HG03097 (cell line): ENCODE data around the gene PLPPR5.

Experiments
- ATAC-seq: cut with Tn5 transposase; IDR thresholded peaks from one replicate; pipeline ENCODE4 v1.9.1; 2021; ENCODE audit not compliant: unreplicated experiment, low FRiP score

PLPPR5 gene

DNA sequence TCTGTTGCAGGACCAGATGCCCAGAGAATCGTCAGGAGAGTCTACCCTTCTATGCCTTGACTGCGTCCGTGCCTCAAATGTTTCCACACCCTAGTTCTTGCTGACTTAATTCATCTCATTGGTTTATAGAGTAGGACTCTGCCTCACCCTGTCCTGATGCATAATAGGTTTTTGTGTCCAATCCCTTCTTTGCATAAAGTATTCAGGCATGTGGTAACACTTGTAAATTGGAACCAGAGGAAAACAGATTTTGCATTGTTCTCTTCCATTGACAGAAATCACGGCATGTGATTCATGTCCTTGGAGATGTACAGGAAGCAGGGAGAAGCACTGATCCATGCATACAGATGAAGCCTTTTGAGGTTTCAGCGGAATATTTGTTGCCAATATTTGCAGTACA, 29.5 kb downstream of the PLPPR5 start:
- ATAC-seq = no peak

DNA sequence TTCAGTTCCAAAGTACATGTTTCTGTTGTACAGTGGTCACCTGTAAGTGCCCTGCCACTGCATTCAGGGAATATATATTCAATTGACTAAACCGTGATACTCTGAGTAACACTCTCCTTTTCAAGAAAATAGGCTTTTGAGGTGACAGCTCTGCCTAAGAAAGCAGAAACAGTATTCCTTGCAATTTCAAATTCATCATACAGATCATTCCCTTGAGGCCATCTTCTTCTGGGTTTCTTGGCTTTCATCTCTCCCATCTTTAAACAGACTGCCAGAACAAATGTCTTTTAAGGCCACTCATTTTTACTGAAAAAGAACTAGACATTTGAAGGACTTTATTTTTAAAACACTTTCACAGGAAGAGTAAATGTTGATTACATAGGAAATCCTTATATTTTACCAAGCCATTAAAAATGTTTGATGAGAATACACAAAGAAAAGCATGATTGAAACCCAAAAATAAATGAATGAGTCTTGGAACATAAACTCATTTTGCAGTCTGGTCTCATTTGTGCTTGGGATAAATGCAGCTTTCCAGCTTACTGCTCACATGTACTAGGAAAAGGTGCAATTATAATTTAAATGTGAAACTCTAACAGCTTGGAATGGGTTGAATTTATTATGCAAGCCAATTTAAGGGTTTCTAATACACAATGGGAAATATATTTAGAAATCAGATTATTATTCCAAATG, 34.7 kb downstream of the PLPPR5 start:
- no peak for ATAC-seq

DNA sequence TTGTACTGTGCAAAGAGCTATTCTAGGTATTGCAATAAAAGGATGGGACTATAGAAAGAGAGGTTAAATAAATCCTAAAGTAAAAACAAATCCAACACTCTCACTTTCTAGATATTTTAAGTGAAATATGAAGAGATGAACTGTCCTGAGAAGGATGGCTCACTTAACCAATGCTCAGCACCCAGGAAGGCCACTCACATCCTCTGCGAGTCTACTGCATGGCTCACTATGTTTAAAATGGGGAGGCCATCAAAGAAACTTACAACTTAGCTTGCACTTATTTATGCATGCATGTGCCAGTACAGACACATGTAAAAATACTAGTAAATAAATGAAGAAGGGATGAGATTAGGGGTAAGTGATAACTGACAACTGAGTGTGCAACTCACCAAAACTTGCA, 37.5 kb downstream of the PLPPR5 start:
- ATAC-seq = no peak

DNA sequence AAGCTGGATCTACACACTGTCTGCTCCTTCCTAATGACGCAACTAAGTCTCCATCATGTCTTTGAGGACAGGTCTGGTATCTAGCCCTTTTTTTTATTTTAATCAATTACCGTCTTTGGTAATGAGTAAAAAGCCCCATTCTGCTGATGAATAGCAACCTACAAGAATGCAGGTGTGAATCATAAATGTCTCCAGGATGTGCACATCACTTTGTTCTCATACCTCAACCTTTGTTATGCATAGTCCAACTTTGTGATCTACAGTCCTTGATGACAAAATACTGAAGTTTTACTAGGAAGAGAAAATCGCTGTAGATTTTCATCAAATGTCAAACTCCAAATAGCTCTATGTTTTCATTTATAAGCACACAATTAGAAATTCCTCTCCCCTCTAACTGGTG, 39.3 kb downstream of the PLPPR5 start:
- ATAC-seq = no peak

DNA sequence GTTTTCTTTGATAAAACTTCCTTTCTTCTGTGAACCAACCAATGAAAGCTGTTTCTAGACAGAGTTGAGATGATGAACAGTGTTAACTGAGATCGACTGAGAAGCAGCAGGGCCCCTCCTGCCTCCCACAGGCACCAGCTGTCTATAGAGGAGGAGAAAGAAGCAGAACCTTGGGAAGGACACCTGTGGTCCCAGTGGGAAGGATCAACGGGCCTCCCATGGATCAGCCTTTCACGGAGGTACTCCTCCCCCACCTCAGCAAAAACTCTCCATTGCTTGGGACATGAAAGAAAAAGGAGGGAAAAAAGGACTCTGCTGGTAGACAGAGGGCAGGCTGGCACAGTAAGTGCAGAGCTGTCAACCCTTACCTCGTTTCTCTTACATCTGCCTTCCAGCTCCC, 40.5 kb downstream of the PLPPR5 start:
- ATAC-seq = no peak

DNA sequence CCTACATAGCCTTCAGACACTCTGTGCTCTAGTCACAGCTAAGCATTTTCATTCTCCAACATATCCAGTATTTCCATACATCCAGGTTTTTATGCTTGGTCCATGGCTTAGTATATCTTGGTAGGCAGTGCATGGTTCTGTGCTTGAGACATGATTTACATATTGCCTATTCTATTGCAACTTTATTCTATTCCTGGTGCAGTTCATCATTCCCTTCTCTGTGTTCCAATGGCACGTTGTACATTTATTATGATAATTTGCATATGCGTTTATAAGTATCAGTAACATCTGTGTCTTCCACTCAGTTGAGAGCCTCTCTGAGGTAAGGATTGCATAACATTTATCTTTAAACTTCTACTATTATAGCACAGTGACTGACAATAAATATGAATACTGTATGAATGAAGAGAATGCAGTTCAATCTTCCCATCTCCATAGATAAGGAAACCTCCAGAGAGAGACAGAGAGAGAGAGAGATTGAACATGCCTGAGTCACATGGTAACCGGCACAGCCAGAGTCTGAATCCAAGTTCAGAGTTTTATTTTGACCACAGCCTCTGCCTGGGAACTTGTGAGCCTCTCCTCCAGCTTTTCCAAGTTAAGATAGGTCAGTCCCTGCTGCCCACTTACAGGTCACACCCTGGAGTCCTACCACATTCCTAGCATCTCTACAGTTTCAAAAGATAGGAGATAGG, 41.5 kb downstream of the PLPPR5 start:
- no peak for ATAC-seq

DNA sequence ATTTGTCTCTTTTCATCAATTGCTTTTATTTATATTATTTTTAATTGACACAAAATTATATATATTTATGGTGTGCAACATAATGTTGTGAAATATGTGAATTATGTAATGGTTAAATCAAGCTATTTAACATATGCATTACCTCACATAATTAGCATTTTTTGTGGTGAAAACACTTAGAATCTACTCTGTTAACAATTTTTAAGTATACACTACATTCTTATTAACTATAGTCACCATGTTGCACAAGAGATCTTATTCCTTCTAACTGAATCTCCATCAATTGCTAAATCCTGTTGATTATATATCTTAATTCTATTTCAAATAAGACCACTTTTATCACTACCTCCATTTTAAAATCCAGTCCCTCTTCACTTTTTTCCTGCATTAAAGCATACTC, 42.5 kb downstream of the PLPPR5 start:
- no peak for ATAC-seq

DNA sequence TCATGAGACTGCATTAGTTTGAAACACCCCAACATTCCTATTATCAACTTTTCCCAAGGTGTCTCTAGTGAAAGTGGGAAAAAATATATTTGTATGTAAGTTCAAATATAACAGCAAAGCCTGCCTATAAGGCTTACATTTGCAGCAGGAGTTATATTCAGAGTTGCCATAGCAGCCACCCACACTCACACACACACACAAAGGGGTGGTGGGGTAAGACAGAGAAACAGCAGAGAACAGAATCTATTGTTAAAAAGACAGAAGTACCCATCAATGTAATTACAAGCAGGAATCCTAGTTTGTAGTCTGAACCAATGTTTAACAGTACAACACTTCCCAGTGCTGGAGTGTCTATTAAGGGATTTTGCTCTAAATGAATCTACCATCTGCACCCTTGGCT, 55.0 kb downstream of the PLPPR5 start:
- no peak for ATAC-seq

DNA sequence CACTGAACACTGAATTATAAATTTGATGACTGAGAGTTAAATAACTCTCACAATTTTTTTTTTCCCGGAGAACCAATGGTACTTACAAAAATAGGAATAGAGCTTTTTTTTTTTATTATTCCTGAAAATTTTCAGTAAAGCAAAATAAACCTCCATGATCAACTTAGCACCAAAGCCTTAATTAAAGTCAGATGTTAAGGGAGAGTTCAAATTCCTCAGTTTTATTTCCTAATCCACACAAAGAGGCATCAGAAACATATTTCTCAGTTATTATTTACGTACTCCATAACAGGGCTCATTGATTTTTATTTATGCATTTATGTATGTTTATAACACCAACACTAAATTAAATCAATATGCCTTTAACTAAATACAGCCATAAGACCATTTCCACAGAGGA, 55.5 kb downstream of the PLPPR5 start:
- ATAC-seq = no peak

DNA sequence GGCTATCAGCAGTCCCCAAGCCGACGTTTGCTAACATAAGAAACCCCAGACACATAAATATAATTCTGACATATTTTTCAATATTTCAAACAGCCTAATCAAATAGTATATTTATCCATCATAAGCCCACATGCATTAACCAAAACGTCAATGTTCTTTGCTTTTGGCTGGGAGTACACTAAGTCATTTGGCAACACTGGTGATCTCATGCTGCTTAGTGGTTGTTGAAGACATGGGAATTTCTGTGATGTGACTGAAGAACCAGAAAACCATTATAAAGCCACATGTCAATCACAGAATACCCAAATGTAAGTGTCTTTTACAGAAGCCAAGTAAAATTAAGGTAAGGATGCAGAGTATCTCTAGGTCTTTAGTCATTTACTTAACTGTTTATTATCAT, 57.6 kb downstream of the PLPPR5 start:
- no peak for ATAC-seq

DNA sequence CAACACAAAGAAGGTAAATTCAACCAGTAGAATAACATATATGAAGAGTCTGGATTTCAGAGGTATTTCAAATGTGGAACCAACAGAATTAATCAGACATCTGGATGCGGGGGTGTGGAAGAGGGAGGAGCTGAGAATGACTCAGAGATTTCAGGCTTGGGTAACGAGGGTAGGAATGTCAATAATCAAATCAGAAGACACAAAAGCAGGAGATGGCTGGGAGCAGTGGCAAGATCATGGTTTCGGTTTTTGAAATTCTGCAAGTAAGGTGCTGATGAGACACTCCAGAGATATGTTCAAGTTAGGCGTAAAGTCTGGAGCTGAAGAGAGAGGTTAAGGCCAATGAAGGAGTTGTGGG, 64.0 kb downstream of the PLPPR5 start:
- ATAC-seq = no peak

DNA sequence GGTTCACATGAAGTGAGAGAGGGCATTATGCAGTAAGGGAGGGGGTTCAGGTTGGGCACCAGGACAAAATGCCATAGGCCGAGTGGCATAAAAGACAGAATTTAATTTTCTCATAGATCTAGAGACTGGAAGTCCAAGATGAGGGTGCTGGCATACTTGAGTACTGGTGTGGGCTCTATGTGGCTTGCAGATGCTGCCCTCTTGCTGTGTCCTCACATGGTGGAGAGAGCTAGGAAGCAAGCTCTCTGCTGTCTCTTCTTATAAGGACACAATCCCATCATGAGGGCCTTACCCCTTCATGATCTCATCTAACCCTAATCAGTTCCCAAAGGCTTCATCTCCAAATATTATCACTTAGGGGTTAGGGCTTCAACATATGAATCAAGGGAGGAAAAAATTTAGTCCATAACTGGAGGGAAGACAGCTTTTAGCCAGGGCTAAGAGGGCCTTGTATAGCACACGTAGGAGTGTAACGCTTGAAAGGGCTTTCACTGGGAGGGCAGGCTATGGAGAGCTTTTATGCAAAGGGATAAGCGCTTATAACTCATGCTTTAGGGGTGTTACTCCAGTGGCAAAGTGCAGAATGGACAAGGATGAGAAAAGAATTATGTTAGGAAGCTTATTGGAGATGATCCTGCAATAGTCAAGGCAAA, 64.5 kb downstream of the PLPPR5 start:
- ATAC-seq = no peak

DNA sequence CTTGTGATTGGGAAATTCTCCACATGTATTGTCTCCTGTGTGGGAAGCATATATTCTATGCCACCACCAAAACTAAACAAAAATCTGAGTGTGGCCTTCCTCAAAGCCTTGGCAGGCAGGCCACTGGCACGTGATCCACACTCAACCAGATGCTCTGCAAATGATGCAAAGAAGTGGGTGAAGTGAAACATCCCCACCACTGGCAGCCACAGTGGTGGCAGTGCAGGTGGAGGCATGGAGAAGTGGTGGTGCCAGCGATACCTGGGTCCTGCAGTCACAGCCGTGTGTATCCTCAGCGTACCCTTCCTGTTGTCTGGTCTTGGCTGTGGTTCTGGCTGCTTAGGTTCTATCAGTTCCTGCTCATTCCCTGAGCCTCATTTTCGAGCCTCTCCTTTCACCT, 65.2 kb downstream of the PLPPR5 start:
- ATAC-seq = no peak

DNA sequence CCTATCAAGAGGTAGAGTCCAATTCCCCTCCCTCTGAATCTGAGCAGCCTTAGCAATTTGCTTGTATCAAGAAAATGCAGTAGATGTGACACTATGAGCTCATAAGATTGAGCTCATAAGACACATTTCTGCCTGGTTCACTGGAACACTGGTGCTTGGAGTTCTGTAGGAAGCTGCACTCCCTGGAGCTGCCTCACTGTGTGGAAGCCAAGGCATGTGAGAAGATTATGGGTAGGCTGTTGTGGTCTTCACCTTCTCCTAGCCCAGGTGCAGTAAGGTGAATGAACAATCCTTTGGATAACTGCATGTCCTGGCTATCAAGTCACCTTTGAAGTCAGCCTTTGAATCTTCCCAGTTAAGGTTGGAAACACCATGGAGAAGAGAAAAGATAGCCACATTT, 67.3 kb downstream of the PLPPR5 start:
- ATAC-seq = no peak

DNA sequence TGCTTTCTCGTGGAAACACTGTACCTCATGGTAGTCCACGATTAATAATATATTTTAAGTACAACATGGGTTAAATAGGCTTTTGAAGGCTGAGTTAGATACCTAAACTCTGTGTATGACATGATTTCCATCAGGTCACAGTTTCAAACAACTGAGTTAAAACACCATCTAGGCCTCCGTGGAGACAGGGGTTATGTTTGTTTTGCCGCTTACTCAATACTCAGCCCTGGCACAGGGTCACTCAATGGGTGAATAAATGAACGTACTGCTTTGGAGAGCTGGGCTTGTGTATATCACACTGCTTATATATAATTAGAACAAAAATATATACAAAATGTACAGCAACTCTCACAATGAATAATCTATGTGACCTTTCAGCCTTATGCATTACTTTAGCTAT, 72.5 kb downstream of the PLPPR5 start:
- ATAC-seq = no peak

DNA sequence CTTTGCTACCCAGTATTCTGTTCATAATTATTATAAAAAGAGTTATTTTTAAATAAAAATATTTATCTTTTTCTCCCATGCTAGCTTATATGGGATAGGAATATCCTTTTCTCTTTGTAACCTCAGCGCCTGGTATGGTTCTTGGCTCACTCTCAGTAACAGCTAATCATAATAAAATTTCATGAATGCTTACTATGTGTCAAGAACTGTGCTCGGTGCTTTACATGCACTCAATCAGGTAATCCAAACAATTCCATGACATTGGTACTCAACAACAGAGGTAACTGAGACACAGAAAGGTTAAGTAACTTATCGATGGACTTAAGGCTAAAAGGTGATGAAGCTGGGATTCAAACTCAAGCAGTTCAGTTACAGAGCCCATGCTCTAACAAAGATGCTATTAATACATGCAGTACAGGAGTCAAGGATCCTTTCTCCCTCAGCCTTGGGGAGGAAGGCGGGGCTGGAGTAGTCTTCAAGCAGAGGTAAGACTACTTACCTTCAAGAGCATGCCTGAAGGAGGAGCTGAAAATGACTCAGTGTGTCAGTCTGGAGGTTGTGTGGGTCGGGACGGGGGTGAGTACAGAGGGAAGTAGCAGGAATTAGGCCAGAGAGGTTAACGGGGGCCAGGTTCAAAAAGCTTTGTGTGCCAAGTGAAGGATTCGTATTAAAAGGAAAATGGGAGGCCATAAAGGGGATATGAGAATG, 73.4 kb downstream of the PLPPR5 start:
- ATAC-seq = no peak

DNA sequence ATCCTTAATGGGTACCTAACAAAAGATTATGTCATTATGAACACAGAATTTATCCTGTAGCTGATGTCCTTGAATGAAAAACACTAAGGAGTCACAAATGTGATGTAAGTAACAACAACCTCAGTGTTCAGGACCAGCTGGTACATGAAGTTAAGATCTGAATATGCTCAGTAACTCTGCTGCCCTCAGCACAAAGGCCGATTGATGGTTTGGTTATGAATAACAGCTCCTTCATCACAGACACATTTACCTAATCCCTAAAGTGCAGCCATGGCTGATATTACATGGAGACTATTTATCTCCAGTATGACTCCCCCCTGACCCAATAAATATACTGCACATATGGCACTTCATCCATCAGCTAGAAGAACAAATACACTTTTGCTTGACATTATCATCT, 75.2 kb downstream of the PLPPR5 start:
- no peak for ATAC-seq

DNA sequence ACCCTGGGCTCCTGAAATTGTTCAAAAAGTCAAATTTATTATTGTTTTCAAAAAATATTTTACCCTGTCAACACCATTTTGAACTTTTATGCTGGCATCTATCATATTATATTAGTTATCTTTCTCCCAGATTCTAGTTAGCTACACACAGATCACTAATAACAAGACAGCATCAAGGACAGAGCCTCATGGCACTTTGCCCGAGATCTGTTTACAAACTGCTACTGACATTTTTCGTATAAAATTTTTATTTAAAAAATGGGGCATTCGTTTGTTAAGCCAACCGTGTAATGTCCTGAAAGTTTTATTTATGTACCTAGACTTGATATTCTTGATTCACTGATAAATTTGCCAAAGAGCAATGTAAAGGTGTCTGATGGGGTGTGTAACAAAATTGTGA, 78.1 kb downstream of the PLPPR5 start:
- ATAC-seq = no peak

DNA sequence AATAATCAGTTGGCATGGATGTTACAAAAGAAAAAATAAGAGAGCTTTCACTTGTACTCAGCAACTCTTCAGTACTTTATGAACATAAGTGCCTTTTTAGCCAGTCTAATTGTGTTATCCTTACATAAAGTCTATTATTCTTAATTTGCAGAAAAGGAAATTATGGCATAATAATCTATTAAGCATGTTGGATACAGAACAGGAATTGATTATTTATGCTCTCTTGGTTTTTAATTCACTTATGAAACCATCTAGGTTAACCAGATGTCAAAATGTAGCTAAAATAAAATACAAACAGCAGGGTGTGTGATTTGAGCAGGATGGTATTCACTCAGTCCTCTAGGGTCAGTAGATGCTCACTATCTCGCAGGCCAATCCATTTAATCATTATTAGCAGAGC, 79.7 kb downstream of the PLPPR5 start:
- ATAC-seq = no peak

DNA sequence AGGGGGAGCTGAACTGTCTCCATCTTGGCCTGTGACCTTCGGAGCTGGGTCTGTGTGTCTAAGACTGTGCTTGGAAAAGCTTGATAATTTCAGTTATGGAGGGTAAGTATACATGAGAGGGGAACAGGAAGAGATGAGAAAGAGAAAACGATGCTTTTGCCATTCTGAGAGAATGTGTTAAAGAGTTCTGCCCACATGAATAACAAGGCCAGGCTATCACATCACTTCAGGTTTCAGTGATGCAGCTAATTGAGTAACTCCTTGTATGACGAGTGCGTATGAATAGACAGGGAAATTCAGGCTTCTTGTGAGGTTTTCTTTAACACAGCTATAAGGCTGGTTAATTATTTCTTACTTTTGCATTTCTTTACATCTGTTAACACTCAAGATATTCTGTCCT, 81.0 kb downstream of the PLPPR5 start:
- ATAC-seq = no peak

DNA sequence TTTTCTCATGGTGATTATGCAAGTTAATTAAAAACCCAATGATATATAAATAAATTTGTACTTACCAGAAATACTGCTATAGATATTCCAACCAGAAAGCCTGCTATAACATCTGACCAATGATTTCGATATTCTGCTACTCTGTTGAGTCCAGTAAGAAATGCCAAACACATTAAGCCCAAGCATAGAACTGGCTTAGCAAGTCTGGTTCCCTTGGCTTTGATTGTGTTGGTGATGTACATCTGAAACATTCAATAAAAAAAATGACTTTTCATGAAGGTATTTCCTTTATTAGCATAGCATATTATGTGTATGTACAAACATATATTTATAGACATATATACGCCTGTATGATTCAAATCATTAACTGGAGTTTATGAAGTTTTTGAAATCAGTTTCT, 82.8 kb downstream of the PLPPR5 start:
- ATAC-seq = no peak
